ENCODE measurements around the gene TMEM263. TPM values are rescaled to one million over a fixed set of nuclear protein-coding genes. Genes with fewer than 3 reads are reported as not detected.
A peak's percentile ranks its signal among the peaks of the same experiment; 100 is the strongest.

TMEM263 gene
- total and polyA plus RNA-seq, 9 of the 15 experiments (the other 6 are each of a cell fraction or from before 2014, with no cell fraction given), result 12.6 to 36.7 (median 24.4) TPM

GRCh38 chr12:106986625-106987389 is 31.1 kb downstream of the TMEM263 start, which contains the start of gene MTERF2 (continued):
- TF ChIP-seq ZNF592 (IDR thresholded peaks at IDR 0.05), result no peak
- TF ChIP-seq MTA1 (IDR thresholded peaks at IDR 0.05; ENCODE audit: borderline replicate concordance), result no peak
- TF ChIP-seq ZKSCAN1 (IDR thresholded peaks at IDR 0.05; ENCODE audit: low read depth, low read length), result no peak
- no peak for TF ChIP-seq AFF1 (IDR thresholded peaks at IDR 0.05; ENCODE audit: low read depth in 1 of 2, partially characterized antibody in 2 of 2)
- TF ChIP-seq ZBTB9 (CRISPR knock-in tag; IDR thresholded peaks at IDR 0.05), result peak; percentile 58; the same call in 1 of the 2 replicates
- no peak for TF ChIP-seq ZNF551 (CRISPR knock-in tag; IDR thresholded peaks at IDR 0.05)
- TF ChIP-seq FOXM1 (IDR thresholded peaks at IDR 0.05; ENCODE audit: low read depth), result no peak
- no peak for TF ChIP-seq FOXM1 (CRISPR knock-in tag; IDR thresholded peaks at IDR 0.05; ENCODE audit: low read depth)
- TF ChIP-seq TCF7 (IDR thresholded peaks at IDR 0.05; ENCODE audit: borderline replicate concordance), result no peak
- TF ChIP-seq CBFB (CRISPR knock-in tag; IDR thresholded peaks at IDR 0.05), result no peak
- peak; percentile 68; the same call in 1 of the 2 replicates for TF ChIP-seq TFAP4 (CRISPR knock-in tag; IDR thresholded peaks at IDR 0.05; ENCODE audit: borderline replicate concordance)
- TF ChIP-seq ZNF280B (CRISPR knock-in tag; IDR thresholded peaks at IDR 0.05), result no peak
- TF ChIP-seq RBM14 (IDR thresholded peaks at IDR 0.05; ENCODE audit: borderline replicate concordance, insufficient read depth, low read depth, low read length), result no peak
- TF ChIP-seq ZC3H11A (IDR thresholded peaks at IDR 0.05; ENCODE audit: low read depth, low read length), result no peak
